Skin of body (tissue), 2 donors: ENCODE data around the gene FOXP1. TPM values are rescaled to one million over a fixed set of nuclear protein-coding genes. Genes with fewer than 3 reads are reported as not detected.
"Not testable (repeated sequence)": the region's sequence is repeated elsewhere in the genome, so short reads cannot be mapped to it uniquely, and the experiment has no call there.

Experiments
- DNase-seq: peaks from one replicate; lab custom pipeline; 2025; lab: John Stamatoyannopoulos, UW
- total RNA-seq: library from RNA; depleted of rRNA; stranded (reverse); fragments of >200 nt; gene quantifications from one replicate; pipeline ENCODE4 v1.2.3, GENCODE V29; 2014

Gene FOXP1
- total RNA-seq, 1 donor from 2014 or later: 56.7 TPM

- DNase-seq: no peak
These were observed 238.0 kb downstream of the FOXP1 start for GRCh38 chr3:71345429-71346040.

- no peak for DNase-seq
These were observed 241.8 kb downstream of the FOXP1 start for GRCh38 chr3:71341721-71342120.

GRCh38 chr3:71339049-71339448 is 244.5 kb downstream of the FOXP1 start:
- DNase-seq: no peak

GRCh38 chr3:71332813-71333212 is 250.7 kb downstream of the FOXP1 start:
- no peak for DNase-seq

GRCh38 chr3:71330909-71331308 is 252.6 kb downstream of the FOXP1 start:
- no peak for DNase-seq

GRCh38 chr3:71330505-71330904 is 253.0 kb downstream of the FOXP1 start:
- no peak for DNase-seq

GRCh38 chr3:71329817-71330216 is 253.7 kb downstream of the FOXP1 start:
- DNase-seq: no peak

GRCh38 chr3:71328926-71329325 is 254.6 kb downstream of the FOXP1 start:
- no peak for DNase-seq

- DNase-seq: no peak
These were observed 255.6 kb downstream of the FOXP1 start for GRCh38 chr3:71327936-71328335.

- DNase-seq: no peak
These were observed 257.8 kb downstream of the FOXP1 start for GRCh38 chr3:71325715-71326114.

- DNase-seq: not testable (repeated sequence)
These were observed 259.3 kb downstream of the FOXP1 start for GRCh38 chr3:71324224-71324623.

GRCh38 chr3:71323558-71323957 is 260.0 kb downstream of the FOXP1 start:
- no peak for DNase-seq

GRCh38 chr3:71322154-71322553 is 261.4 kb downstream of the FOXP1 start:
- no peak for DNase-seq

GRCh38 chr3:71319771-71320170 is 263.8 kb downstream of the FOXP1 start:
- DNase-seq: no peak

GRCh38 chr3:71318458-71318827 is 265.1 kb downstream of the FOXP1 start:
- no peak for DNase-seq

GRCh38 chr3:71317749-71318457 is 265.6 kb downstream of the FOXP1 start:
- no peak for DNase-seq

- no peak for DNase-seq
These were observed 266.4 kb downstream of the FOXP1 start for GRCh38 chr3:71317140-71317539.

- no peak for DNase-seq
These were observed 267.3 kb downstream of the FOXP1 start for GRCh38 chr3:71316066-71316777.

GRCh38 chr3:71315431-71315830 is 268.1 kb downstream of the FOXP1 start:
- no peak for DNase-seq

GRCh38 chr3:71313844-71314243 is 269.7 kb downstream of the FOXP1 start:
- DNase-seq: no peak

- DNase-seq: no peak
These were observed 271.1 kb downstream of the FOXP1 start for GRCh38 chr3:71312461-71312860.

- DNase-seq: no peak
These were observed 271.9 kb downstream of the FOXP1 start for GRCh38 chr3:71311661-71312046.
